ENCODE results near the gene OR5B21. TPM values are rescaled to one million over a fixed set of nuclear protein-coding genes. Genes with fewer than 3 reads are reported as not detected.

OR5B21 gene
- polyA plus RNA-seq (ENCODE audit: insufficient read length in 10 of 10), result not detected
- long read RNA-seq, donor 1, result 0 reads
- long read RNA-seq, donor 2, result 0 reads
- long read RNA-seq, donor 3, result 0 reads
- long read RNA-seq, donor 4, result 0 reads
- long read RNA-seq, donor 5, result 0 reads
- long read RNA-seq, donor 6, result 0 reads
- long read RNA-seq, donor 7, result 0 reads
- long read RNA-seq, donor 8, result 0 reads
- long read RNA-seq, donor 9, result 0 reads

DNA sequence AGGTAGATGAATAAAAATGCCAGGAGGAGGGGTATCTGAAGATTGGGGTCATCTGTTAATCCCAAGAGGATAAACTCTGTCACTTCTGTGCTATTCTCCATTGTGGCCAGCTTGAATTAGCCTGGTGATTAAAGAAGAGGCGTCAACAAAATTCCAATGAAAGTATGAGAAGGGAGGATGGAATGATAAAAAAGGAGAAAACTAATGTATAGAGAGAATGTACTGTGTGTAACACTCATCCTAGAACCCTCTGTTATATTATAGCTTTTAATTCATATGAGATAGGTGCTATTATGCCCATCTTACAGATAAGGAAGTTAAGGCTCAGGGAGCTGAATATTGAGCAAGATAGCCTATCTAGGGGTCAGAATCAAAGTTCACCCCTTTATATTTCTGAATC lies at the start of gene OR5B21:
TSS of gene OR5B21 (minus strand) at position 101 of the 400 bp plus-strand sequence. CDS start at position 101, 0 bp downstream.
- DNase-seq, result no peak

DNA sequence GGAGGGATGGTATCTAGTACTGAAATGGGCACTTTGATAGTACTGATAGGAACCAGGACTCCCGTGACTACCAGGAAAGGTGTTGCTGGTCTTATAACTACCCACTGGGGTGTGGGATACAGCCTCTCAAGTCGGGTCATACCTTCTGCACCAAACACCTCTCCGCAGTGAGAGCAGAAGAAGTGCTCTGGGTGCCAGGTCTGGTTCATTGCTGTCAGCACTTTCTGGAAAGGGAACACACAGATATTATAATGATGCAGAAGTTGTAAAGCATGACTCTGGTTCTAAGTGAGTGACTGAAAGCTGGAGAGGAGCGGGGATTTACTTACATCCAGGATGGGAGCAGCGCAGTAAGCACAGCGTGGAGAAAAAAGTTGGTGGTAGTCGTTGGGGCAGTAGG lies 41.7 kb upstream of the OR5B21 start:
- DNase-seq, result no peak

DNA sequence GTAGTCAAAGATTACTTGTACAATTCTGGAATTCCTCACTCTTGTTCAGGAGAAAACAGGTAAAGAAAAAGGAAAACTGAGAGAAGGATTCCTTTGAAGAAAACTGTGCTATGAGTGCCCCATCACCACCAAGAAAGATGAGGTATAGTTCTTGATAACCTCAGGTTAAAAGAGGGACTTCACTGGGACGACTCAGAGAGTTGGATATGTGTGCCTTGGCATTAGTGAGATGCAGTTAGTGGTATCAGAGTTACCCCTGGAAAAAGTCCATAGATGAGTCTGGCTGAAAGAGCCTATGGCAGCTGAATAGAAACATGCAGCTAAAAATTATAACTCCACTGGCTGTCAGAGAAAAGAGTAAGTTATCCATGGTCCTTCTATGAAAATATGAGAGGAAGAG lies 38.9 kb upstream of the OR5B21 start:
- no peak for DNase-seq

DNA sequence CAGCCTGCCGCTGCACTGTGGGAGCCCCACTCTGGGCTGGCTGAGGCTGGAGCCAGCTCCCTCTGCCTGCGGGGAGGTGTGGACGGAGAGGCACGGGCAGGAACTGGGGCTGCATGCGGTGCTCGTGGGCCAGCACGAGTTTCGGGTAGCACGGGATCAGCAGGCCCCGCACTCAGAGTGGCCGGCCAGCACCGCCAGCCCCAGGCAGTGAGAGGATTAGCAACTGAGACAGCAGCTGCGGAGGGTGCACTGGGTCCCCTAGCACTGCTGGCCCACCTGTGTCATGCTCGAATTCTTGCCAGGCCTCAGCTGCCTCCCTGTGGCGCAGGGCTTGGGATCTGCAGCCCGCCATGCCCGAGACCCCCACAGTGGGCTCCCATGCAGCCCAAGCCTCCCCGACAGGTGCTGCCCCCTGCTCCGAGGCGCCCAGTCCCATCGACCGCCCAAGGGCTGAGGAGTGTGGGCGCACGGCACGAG lies 24.0 kb upstream of the OR5B21 start:
- no peak for DNase-seq

DNA sequence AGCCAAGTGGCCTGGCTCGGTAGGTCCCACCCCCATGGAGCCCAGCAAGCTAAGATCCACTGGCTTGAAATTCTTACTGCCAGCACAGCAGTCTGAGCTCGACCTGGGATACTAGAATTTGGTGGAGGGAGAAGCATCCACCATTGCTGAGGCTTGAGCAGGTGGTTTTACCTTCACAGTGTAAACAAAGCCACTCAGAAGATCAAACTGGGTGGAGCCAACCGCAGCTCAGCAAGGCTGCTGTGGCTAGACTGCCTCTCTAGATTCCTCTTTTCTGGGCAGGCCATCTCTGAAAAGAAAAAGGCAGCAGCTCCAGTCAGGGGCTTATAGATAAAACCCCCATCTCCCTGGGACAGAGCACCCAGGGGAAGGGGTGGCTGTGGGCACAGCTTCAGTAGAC lies 22.3 kb upstream of the OR5B21 start:
- no peak for DNase-seq

DNA sequence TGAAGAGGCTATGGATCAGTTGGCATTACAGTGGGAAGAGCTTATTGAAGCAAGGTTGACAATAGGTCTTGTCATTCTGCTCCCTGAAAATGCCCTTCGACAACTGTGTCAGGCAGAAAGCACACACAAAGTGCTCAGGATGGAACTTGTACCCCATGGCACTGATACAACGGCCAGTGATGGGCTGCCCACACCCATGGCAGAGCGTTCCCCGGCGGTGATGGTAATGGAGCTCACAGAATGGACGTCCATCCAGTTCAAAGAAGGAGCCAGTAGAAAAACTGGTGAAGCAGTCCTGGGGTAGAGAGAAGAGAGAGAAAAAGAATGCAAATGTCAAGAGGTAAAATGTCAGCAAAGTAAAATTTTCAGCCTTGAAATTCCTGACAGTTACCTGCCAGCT lies 19.5 kb upstream of the OR5B21 start:
- no peak for DNase-seq

DNA sequence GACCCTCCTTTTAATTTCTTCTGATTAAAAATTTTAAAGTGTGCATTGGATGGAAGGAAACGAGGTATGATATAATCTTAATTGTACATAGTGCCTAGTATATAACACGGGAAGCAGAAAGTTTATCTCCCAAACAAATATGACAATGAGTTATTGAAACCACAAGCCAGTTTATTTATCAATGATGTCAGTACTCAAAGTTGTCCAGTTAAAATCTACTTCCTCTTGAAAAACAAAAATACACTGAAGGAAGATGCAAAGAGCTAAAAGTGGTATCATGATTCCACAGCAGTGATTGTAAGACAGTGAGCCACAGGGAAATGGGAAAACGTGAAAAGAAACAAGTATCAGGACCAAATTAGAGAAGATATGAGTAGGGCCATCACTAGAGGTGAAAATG lies 18.8 kb upstream of the OR5B21 start:
- no peak for DNase-seq

DNA sequence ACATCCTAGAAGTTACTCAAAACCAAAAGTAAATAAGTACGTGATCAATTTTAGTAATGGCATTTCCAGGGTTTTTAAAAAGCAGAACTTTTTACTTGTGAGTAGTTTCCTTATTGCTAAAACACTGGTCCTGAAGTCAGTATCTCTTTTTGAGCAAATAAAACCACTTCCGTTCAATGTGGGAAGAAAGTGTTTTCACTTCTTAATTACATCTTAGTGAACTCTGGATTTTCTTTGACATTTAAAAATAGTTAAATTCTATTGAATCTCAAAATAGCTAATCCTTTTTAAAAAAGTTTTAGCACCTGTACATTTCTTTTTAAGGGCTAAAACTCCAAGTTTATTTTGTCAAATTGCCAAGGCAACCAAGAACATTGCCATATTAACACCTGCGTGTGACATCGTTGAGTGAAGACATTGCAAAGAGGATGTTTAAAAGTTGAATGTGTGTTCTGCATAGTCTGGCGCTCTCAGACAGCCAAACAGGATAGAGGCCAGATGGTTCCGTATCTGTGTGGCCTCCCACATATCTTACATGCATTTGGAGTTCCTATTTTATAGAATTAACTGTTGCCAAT lies 17.2 kb upstream of the OR5B21 start:
- DNase-seq, result peak in 2 of 3 donors; percentile 7 to 30

DNA sequence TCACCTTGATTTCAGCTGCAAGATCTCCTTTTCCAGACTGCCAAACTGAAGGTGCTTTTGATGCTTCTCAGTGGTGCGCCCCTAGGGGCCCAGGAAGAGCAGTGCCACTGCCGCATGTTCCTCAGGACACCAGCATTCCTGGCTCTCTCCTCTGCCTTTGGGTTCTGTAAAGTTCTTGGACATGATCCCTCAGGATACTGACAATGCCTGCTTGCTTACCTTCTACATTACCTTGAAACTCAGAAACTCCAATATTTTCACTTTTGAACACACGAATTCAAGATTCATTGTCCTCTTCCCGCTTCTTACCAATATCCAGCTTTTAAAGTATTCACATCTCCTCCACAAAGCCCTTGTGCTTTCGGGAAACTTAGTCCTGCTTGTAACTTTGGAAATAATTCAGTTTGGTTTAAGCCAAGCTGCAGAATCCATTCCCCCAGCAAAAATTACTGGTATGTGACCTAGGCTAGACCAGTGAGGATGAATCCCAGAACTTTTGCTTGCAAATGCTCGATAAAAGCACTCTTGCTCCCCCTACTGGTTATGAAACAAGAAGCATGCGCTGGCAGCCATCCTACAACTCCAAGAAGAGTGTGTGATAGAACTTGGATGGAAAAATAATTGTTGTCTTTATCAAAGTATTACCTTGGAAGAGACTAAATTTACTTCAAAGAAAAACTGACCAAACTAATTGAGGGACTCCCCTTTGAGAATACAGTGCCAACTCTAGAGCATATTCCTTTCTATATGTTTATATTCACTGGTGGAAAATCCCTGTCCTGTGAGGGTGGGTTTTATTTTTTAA lies 16.5 kb upstream of the OR5B21 start:
- DNase-seq, result peak; percentile 73 to 89 (median 78)

DNA sequence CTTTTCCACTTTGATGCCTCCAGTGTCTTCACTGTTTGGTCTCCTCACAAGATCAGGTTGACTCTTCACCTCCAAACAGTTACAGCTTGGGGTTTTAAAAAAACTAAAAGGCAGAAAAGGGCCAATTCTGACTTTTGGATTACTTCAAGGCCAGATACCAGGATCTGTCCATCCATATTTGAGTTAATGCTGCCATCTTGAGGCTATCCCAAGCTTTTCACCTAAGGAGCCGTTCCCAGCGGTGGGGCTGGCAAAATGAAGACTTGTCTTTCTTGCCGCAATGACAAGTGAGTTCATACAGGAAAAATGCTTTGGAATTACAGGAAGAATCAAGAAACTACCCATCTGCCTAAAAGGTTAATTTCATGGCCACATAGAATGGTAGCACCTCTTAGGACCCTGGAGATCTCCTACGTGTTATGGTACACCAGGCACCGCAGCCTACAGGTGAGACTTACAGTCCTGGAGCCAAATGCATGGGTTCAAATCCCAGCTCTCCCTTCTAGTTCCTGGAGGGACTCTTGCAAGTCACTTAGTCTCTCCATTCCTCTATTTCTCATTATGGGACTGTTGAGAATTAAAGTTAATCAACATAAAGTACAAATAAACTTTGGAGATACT lies 6.0 kb upstream of the OR5B21 start:
- DNase-seq, result peak; percentile 28 to 39 (median 29)

DNA sequence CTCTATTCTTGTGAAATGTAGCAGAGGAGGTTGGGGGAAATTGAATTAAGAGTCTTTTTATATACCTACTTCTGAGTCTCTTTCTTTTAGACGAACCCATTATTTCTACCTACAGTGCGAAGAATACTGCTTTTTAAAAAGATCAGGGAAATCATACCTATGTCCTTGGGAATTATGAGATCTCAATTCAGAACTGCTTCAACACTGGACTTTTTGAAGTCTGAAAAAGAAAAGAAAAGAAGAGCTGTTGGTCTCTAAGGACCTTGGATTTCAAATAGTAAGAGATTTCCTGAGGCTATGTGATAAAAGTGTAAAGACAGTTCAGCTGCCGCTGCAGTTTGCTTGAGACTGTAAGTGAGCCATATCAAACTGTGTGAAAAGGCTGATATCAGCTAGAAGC lies 3.7 kb upstream of the OR5B21 start:
- no peak for DNase-seq

DNA sequence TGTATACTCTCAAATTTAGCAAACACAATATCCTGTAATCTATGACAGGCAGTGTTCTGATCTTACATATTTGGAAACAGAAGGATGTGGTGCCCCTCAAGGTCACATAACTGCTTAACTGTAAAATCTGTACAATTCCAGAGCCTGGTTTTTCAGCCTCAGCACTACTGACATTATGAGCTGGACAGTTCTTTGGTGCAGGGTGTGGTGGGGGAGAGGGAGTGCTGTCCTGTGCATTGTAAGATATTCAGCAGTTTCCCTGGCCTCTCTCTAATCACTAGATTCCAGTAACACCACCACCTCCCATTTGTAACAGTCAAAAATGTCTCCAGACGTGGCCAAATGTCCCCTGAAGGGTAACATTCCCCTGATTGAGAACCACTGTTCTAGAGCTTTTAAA lies 1.8 kb upstream of the OR5B21 start:
- no peak for DNase-seq

DNA sequence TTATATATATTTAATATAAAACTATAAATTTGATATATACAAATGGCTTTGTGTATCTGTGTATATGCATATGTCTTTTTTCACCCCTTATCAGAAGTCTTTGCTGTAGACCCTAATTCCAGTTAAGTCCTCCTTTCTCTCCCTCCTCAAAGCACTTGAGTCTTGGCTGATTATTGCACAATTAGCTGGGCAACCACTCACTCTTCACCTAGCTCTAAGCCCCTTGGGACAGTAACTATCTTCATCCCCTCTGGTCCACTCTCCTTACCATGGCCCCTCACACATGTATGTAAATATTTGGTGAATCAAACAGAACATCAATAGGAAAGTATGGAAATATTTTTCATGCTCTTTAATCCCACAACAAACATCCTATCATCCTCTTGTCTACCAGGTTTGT lies 909 bp upstream of the OR5B21 start:
- no peak for DNase-seq

DNA sequence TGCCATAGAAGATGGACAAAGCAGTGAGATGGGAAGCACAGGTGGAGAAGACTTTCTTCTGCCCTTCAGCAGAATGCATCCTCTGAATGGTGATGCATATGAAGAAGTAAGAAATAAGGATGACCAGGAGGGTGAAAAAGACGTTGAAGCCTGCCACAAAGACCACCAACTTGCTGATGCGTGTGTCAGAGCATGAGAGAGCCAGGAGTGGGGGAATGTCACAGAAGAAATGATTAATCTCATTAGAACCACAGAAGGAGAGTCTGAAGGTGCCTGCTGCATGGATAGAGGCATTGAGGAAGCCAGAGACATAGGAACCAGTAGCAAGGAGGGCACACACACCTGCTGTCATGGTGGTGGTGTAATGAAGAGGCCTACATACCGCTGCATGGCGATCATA lies 550 bp downstream of the OR5B21 start:
- DNase-seq, result no peak

DNA sequence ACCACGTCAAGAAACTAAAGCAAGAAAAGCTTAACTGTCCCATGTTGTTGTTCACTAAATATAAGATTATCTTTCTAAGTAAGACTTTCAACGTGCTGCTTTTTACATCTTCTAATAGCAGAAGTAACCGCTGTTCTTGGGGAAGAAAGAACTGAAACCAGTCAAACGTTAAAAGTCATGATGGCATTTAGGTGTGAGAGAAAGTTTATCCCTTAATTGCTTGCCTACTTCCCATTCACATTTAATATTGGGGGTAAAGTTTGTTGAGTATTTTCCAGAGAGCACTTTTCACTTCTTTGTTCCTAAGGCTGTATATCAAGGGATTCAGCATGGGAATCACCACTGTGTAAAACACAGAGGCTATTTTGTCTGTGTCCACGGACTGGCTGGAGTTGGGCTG lies 970 bp downstream of the OR5B21 start:
- DNase-seq, result no peak

DNA sequence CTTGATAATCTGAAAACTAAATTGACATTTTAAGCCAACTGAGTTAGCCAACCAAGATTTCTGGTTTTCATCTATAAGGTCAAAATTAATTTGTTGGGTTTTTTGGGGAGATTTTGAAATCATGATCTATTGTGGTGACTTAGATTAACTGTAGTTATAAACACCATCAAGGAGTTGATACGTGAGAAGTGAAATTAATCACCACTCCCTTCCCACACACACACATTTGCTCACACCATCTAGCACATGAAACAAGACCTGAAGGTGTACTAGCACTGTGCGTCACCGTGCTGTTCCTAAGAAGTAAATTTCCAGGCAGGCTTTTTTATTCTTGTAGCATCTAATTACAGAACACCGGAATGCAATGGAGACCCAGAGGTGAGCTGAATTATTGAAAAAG lies 2.1 kb downstream of the OR5B21 start:
- DNase-seq, result no peak

DNA sequence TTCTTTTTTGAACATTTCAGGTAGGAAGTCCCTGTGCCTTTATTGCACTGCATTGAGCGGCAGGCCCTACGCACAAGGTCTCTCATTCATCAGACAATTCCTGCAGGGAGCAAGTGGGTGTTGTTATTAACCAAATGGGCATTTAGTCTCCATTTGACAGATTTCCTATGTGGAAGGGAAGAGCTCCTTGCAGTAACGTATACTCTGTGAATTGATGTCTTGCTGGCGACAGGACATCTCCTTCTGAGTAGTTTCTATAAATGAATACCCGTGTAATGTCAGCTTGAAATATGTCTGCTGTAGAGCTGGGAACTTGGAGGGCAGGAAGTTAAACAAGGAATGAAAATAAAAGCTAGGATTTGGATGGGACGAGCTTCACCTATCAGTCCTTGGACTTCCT lies 3.7 kb downstream of the OR5B21 start:
- no peak for DNase-seq

DNA sequence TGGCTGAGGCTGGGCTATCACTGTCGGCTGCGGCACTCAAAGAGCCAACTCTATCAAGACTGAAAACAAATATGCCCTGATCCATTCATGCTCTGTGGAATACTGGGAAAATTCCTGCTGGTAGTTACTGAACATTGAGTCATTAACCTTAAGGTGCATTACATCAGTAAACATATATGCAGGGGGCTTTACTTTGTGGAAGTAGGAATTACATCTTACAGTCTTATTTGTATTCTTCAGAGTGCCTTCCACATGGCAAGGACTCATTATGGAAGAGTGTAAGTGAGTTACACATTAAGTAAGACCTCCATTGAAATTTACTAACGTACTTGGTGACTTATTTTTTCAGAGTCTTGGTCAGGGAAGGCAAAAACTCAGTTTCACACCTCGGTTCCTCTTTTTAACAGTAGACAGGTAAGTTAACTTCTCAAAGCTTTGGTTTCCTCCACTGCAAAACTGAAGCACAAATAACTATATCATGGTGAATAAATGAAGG lies 4.5 kb downstream of the OR5B21 start:
- no peak for DNase-seq

DNA sequence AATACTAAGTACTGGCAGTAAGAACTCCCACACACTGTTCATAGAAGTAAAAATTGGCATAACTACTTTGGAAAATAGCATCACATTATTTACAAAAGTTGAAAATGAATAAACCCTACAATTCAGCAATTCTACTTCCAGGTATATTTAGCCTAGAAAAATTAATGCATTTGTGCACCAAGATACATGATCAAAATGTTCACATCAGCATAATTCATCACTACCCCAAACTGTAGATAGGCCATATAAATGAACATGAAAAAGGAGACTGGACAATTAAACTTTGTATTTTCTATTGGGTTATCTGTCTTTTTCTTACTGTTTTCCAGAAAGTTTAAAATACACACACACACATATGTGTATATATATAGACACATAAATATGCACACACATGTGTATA lies 5.9 kb downstream of the OR5B21 start:
- DNase-seq, result no peak

DNA sequence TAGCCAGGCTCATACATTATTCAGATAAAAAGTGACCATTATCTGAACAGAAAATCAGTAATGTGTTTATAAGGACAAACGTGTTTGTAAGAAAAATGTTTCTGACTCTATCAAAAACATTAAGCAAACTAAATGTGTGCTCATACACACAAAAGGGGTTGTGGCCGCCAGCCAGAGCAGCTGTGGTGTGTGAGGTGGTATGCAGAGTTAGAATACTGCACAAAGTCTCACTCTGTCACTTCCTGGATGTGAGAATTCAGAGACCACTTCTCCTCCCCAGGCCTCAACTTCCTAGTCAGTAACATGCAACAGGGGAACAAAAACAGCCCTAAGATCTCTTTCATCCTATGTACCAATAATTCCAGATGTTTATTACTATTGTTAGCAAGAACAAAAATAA lies 9.4 kb downstream of the OR5B21 start:
- peak in 1 of 3 donors; percentile 25 for DNase-seq

DNA sequence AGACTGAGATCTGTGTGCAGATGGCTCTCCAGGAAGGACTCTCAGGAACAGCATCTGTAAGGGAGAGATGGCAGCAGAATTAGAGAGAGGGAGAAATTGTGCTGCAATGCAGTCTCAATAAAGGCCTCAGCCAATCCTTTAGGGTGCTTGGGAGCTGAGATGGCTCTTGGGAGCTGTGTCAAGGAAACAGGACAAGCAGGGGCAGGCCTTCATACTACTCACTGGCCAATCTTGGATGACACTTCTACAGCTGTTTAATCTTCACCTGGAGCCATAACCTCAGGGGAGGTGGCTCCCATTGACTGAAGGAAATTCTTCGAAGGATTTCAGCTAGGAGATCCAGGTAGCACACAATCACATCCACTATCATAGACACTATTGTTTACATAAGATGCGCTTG lies 10.0 kb downstream of the OR5B21 start:
- no peak for DNase-seq

DNA sequence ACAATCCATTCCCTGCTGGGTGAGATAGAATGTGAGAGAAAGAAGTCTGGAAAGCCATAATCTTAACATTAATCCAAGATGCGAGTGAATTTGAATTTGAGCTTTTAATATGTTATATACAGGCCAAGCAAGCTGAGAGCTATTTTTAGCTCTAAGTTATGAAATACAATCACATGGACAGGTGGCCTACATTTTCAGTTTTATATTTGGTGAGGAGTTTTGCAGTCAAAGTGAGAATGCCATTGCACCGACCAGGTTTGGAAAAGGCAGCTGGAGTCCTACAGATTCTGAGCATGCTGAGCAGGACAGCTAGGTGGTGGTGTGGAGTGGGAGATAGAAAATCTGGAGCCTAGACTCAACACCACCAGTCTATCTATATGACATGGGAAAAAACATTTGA lies 12.0 kb downstream of the OR5B21 start:
- DNase-seq, result no peak

DNA sequence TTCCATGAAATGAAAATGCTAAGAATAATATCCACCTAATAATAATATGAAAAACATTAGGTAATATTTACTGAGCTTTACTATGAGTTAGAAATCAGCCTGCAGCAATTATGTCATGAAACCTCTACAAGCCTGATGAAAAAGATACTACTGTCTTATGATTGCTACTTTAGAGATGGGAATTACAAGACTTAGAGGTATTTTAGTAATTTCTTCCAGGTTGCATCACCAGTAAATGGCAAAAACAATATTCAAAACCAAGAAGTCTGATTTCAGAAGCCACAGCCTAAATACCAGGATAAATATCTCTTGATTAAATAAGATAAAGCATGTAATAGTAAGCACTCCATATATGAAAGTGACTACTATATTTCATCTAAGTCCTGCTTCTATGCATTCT lies 13.8 kb downstream of the OR5B21 start:
- DNase-seq, result no peak

Measured in muscle of back (tissue), 13 donors.